ENCODE results near the gene EIF5A. TPM values are rescaled to one million over a fixed set of nuclear protein-coding genes. Genes with fewer than 3 reads are reported as not detected.
A peak's percentile ranks its signal among the peaks of the same experiment; 100 is the strongest.

Gene EIF5A
- total and polyA plus RNA-seq, 9 of the 15 experiments (the other 6 are each of a cell fraction or from before 2014, with no cell fraction given) = 22.9 to 1,163 (median 772) TPM

- TF ChIP-seq ELK3 (CRISPR knock-in tag; IDR thresholded peaks at IDR 0.05) = no peak
- no peak for TF ChIP-seq SIX5 (IDR thresholded peaks at IDR 0.05; ENCODE audit: borderline replicate concordance in 1 of 2, insufficient read depth in 1 of 2, low read depth in 1 of 2, low read length in 2 of 2)
- no peak for TF ChIP-seq KDM2B (CRISPR knock-in tag; IDR thresholded peaks at IDR 0.05)
- peak; percentile 78; the same call in 1 of the 2 replicates for TF ChIP-seq XRCC5 (IDR thresholded peaks at IDR 0.05; ENCODE audit: low read depth, low read length)
- TF ChIP-seq BHLHE40 (IDR thresholded peaks at IDR 0.05; ENCODE audit: low read length) = 0 out of 2 replicates have a peak, but pooled peaks have one; percentile 15
- no peak for TF ChIP-seq ZNF318 (IDR thresholded peaks at IDR 0.05; ENCODE audit: borderline replicate concordance in 1 of 2, low read depth in 1 of 2)
- TF ChIP-seq AFF4 (CRISPR knock-in tag; IDR thresholded peaks at IDR 0.05) = no peak; the same call in 1 of the 2 replicates
- TF ChIP-seq PRPF4 (IDR thresholded peaks at IDR 0.05; ENCODE audit: insufficient read depth, low read depth, low read length, poor library complexity, severe bottlenecking) = no peak
- TF ChIP-seq TFAM (CRISPR knock-in tag; conservative IDR thresholded peaks at IDR 0.05) = no peak
- 0 out of 2 replicates have a peak, but pooled peaks have one; percentile 60 for TF ChIP-seq ZNF740 (CRISPR knock-in tag; IDR thresholded peaks at IDR 0.05)
- TF ChIP-seq ZNF740 (tag; IDR thresholded peaks at IDR 0.05) = no peak
- TF ChIP-seq SMAD4 (CRISPR knock-in tag; conservative IDR thresholded peaks at IDR 0.05) = peak; percentile 56; the same call in 1 of the 2 replicates
Measured at GRCh38 chr17:7280519-7281073, 26.8 kb upstream of the EIF5A start (continued).
